OCI-LY7 (cell line): ENCODE measurements around the gene INPP5A. TPM values are rescaled to one million over a fixed set of nuclear protein-coding genes. Genes with fewer than 3 reads are reported as not detected.

Source experiments
- BruUV-seq: library from RNA; stranded (reverse); fragments of 400-500 nt; replicated peaks from 2 replicates; lab custom pipeline; 2021; lab: Mats Ljungman, UMichigan
- CTCF ChIA-PET: fragments of 300-600 bp; sonication (Branson Sonifier 250); formaldehyde crosslinking; loops from one replicate; lab custom pipeline; 2022; ENCODE audit warnings: antibody characterized with exemption; ENCODE audit not compliant: unreplicated experiment; lab: Charles Lee
- POLR2A ChIA-PET: fragments of 300-600 bp; sonication (Branson Sonifier 250); formaldehyde crosslinking; loops from one replicate; lab custom pipeline; 2022; ENCODE audit warnings: antibody characterized with exemption; lab: Charles Lee
- DNase-seq: peaks from one replicate; pipeline ENCODE4 v3.0.0-alpha.2; 2015; ENCODE audit warnings: low spot score
- H2AFZ ChIP-seq: fragments of 200-600 bp; sonication (generic), shearing (Covaris generic); 2 replicates; pipeline ENCODE4 v1.6.1; 2014; ENCODE audit warnings: mild to moderate bottlenecking, antibody characterized with exemption, low read length, moderate library complexity
- H3K27ac ChIP-seq: fragments of 200-600 bp; sonication (generic); 2 replicates; pipeline ENCODE4 v1.5.1; 2014; ENCODE audit warnings: mixed run types, low read depth, mild to moderate bottlenecking, moderate library complexity, low read length, inconsistent platforms; ENCODE audit not compliant: poor library complexity, severe bottlenecking
- H3K36me3 ChIP-seq: fragments of 200-600 bp; sonication (generic); 2 replicates; pipeline ENCODE4 v1.6.1; 2014; ENCODE audit warnings: mild to moderate bottlenecking, antibody characterized with exemption, low read length, moderate library complexity, mixed read lengths; ENCODE audit not compliant: insufficient read depth
- H3K4me1 ChIP-seq: fragments of 200-600 bp; sonication (generic); 2 replicates; pipeline ENCODE4 v1.5.1; 2014; ENCODE audit warnings: mild to moderate bottlenecking, low read length; ENCODE audit not compliant: insufficient read depth, poor library complexity, severe bottlenecking
- H3K4me2 ChIP-seq: fragments of 200-600 bp; sonication (generic); 2 replicates; pipeline ENCODE4 v1.6.1; 2014; ENCODE audit warnings: mild to moderate bottlenecking, low read length
- H3K4me3 ChIP-seq: fragments of 200-600 bp; sonication (generic); 2 replicates; pipeline ENCODE4 v1.5.1; 2014; ENCODE audit warnings: mild to moderate bottlenecking, low read depth, low read length; ENCODE audit not compliant: poor library complexity, severe bottlenecking
- H3K79me2 ChIP-seq: fragments of 200-600 bp; sonication (generic); 2 replicates; pipeline ENCODE4 v1.6.1; 2016; ENCODE audit warnings: low read depth, mild to moderate bottlenecking, low read length, moderate library complexity, mixed read lengths; ENCODE audit not compliant: insufficient read depth
- H3K9me2 ChIP-seq: fragments of 200-600 bp; sonication (generic); 2 replicates; pipeline ENCODE4 v1.6.1; 2016; ENCODE audit warnings: mild to moderate bottlenecking, low read length, mixed read lengths; ENCODE audit not compliant: insufficient read depth
- H3K9me3 ChIP-seq: fragments of 200-600 bp; sonication (generic); 2 replicates; pipeline ENCODE4 v1.6.1; 2014; ENCODE audit warnings: mild to moderate bottlenecking, mixed run types, low read length, mixed read lengths
- H4K20me1 ChIP-seq: fragments of 200-600 bp; sonication (generic); 2 replicates; pipeline ENCODE4 v1.6.1; 2014; ENCODE audit warnings: mild to moderate bottlenecking, antibody characterized with exemption, low read length, moderate library complexity, mixed read lengths; ENCODE audit not compliant: insufficient read depth
- CTCF ChIP-seq: fragments of 200-600 bp; sonication (generic); conservative IDR thresholded peaks from 2 replicates; pipeline ENCODE4 v1.5.1; 2014; ENCODE audit warnings: mild to moderate bottlenecking, antibody characterized with exemption, low read length, moderate library complexity, mixed read lengths
- EZH2phosphoT487 ChIP-seq: fragments of 200-600 bp; sonication (generic); IDR thresholded peaks from 2 replicates; pipeline ENCODE4 v1.6.1; 2018; ENCODE audit warnings: low read depth, borderline replicate concordance, mild to moderate bottlenecking, mixed run types, antibody characterized with exemption, low read length, moderate library complexity, mixed read lengths
- intact Hi-C: fragments of 100-400 bp; cut with micrococcal nuclease; formaldehyde crosslinking; loops from one replicate; pipeline ENCODE4 v1.10.0; 2022; ENCODE audit not compliant: unreplicated experiment
- total RNA-seq, 2 experiments: library from RNA; depleted of rRNA in 1 of 2; stranded (reverse); fragments of >200 nt in 1 of 2; shearing (Covaris generic) in 1 of 2; gene quantifications; 2 replicates each; pipeline ENCODE4 v1.2.3, GENCODE V29; 2014 to 2022

Gene INPP5A
- total RNA-seq, 2 experiments from 2014 or later: 14.5 to 18.4 TPM

DNA sequence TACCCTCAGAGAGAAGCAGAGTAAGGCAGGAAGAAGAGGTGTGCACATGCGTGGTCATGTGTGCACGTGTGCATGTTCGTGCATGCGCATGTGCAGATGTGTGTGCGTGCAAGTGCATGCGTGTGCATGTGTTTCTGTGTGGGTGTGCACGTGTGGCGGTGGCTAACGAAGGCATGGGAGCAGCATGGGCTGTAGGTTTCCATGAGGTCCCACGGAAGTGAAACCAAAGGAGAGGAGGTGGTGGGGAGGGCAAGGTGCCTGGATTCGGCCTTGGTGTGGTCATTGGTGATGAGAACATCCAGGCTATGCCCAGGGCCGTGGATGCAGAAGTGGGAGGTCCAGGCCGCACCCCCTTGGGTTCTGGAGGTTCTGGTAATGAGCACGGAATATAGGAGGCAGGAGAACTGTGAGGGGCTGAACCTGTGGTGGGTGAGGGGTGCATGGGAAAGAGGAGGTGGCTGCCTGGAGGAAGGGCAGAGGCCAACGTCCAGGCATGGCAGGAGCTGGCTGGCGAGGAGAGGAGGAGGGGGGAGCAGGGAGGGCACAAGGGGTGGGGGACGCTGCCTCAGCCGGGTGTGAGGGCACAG lies 2.4 kb upstream of the INPP5A start:
- Histone ChIP-seq H2AFZ (no peak overlapping the region), H3K4me1 (peaks cover 28% of the 10 kb centered on the region), H3K27ac (no peak overlapping the region), H3K4me3 (no peak overlapping the region), H3K9me3 (no peaks in the 10 kb centered on the region), H3K36me3 (no peaks in the 10 kb centered on the region), H4K20me1 (peaks cover 5% of the 10 kb centered on the region), H3K79me2 (peaks cover 5% of the 10 kb centered on the region; the same call in 1 of the 2 replicates), H3K9me2 (no peaks in the 10 kb centered on the region), H3K4me2 (no peak overlapping the region; the same call in 1 of the 2 replicates)
- ChIA-PET POLR2A (no interaction called here), CTCF (no interaction called here)
- no peak for DNase-seq
- TF ChIP-seq CTCF: no peak
- no peak for TF ChIP-seq EZH2phosphoT487
- intact Hi-C loops: loop anchor here (5.0 to 10.0 kb wide), 2 partner anchors 78 to 150 kb away; no protein-coding TSS in a partner anchor
- BruUV-seq: no TSS peak

DNA sequence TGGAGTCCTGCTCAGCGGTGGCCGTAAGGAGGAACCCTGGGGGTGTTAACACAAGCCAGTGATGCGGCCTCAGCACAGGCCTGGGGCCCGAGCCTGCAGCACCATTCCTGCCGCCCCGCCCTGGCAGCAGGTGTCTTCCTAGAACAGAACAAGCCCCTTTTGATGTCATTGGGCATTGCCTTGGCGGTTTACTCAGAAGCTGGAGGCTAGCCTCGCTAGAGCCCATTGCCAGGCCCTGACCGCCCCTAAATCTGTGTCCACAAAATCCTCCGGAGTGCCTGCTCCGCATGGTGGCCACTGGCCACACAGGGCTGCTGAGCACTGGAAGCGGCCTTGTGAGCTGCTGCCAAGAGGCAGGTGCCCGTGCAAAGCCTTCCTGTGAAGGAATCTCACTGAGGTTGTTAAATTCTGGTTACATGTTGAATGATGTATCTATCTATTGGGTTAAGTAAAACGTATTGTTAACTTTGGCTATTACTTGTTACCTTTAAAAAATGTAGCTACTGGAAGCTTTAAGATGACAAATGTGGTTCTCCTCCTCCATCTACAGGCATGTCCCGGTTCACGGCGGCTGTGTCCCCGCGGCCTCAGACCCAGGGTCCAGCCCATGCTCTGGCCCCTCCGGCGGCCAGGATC lies 1.2 kb upstream of the INPP5A start:
- DNase-seq: peak; percentile 30

More for the DNA sequence above, 1.2 kb upstream of the INPP5A start:
- peak overlapping the region; percentile 68 for H3K4me2 ChIP-seq
- H2AFZ ChIP-seq: peak overlapping the region; percentile 83; the same call in 1 of the 2 replicates
- ChIA-PET POLR2A (interaction anchor here (0.5 kb wide), 1 partner anchor 12 kb away, joined by 3 read pairs; no protein-coding TSS in a partner anchor), CTCF (no interaction called here)
- H3K9me2 ChIP-seq: no peaks in the 10 kb centered on the region
- H3K79me2 ChIP-seq: peaks cover 5% of the 10 kb centered on the region; the same call in 1 of the 2 replicates
- H3K4me3 ChIP-seq: peak overlapping the region; percentile 75
- BruUV-seq: no TSS peak
- TF ChIP-seq CTCF (no peak), EZH2phosphoT487 (no peak)
- H3K27ac ChIP-seq: no peak overlapping the region
- peaks cover 9% of the 10 kb centered on the region for H4K20me1 ChIP-seq
- H3K36me3 ChIP-seq: no peaks in the 10 kb centered on the region
- intact Hi-C loops: loop anchor here (2.0 to 10.0 kb wide), 3 partner anchors 79 to 152 kb away; no protein-coding TSS in a partner anchor
- H3K4me1 ChIP-seq: peaks cover 38% of the 10 kb centered on the region
- H3K9me3 ChIP-seq: no peaks in the 10 kb centered on the region
